ENCODE results near the gene ATR.

DNA sequence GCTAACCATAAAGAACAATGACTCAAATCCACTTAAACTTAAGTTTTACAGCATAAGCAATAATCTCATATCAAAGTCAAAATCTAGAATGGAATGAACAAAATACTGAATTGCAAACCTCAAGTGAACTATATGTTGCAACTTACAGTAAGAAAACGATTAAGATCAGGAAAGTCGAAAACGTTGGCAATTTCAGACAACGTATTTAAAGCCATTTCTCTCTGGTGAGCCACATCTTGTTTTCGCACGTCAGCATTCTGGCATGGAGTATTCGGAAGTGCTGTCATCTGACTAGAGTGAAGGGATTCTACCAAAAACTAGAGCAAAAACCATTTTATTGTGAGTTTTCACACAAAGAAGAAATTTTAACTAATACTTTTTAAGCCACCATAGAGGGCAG is 28.5 kb downstream of the ATR start:
- no peak for TF ChIP-seq GATA2 (IDR thresholded peaks at IDR 0.05; ENCODE audit: low read depth, low read length)
- no peak for TF ChIP-seq GATA3 (IDR thresholded peaks at IDR 0.05; ENCODE audit: low read depth, low read length)
